HG02642 (cell line): ENCODE measurements around the gene SLC22A9.

Experiments
- ATAC-seq: cut with Tn5 transposase; IDR thresholded peaks from one replicate; pipeline ENCODE4 v1.9.1; 2021; ENCODE audit warnings: mild to moderate bottlenecking; ENCODE audit not compliant: unreplicated experiment, poor library complexity

Gene SLC22A9

DNA sequence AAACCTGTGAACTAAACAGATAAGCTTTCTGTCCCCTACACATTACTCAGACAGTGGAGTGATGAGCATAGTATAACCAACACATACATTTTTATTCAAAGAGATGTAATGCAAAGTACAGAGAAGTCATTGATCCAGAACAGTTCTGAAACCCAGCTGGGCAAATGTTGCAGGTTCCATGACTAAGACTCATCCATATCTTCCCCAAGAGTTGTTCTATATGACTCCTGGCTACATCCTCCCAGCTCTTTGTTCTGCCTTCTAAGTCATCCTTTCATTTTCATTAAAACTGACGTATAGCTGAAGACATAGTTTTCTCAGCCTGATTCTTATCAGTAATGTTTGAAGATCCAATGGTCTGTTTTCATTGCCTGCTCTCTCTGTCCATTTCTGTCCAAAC lies 74.1 kb downstream of the SLC22A9 start:
- ATAC-seq = no peak

DNA sequence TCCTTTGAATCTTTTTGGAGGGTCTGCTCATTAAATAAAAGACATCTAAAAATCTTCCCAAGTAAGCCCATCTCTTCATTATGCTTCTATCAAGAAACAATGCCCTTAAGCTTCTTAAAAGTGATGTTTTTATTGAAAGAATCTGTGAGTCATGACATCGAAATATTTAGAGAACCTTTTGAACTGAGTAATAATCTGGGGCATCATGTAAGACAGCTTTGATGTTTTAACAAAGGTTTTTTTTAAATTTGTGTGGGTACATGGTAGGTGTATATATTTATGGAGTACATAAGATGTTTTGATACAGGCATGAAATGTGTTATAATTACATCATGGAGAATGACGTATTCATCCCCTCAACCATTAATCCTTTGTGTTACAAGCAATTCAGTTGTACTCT lies 74.6 kb downstream of the SLC22A9 start:
- ATAC-seq = no peak

- no peak for ATAC-seq
These were observed 75.5 kb downstream of the SLC22A9 start for GRCh38 chr11:63445118-63445517.

- ATAC-seq = no peak
These were observed 76.1 kb downstream of the SLC22A9 start for GRCh38 chr11:63445720-63446119.

- ATAC-seq = no peak
These were observed 79.1 kb downstream of the SLC22A9 start for GRCh38 chr11:63448646-63449045.

DNA sequence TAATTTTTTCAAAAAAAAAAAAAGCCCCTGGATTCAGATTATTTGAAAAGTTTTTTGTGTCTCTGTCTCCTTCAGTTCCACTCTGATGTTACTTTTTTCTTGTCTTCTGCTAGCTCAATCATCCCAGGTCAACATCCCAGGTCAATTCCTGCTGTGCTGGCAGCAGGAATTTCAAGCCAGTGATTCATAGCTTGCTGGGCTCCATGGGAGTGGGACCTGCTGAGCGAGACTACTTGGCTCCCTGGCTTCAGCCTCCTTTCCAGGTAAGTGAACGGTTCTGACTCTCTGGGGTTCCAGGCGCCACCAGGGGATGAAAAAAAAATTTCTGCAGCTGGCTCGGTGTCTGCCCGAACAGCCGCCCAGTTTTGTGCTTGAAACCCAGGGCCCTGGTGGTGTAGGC lies 90.0 kb downstream of the SLC22A9 start:
- no peak for ATAC-seq
